GM12875 (cell line): ENCODE results near the gene NHS.

ENCODE experiments used
- H3K4me3 ChIP-seq: one replicate; pipeline ENCODE4 v1.5.1; 2011; ENCODE audit warnings: low read depth, low read length, control low read depth
- TF ChIP-seq, protein P1 (sequence below): IDR thresholded peaks from 2 replicates; pipeline ENCODE4 v1.5.1; 2011; ENCODE audit warnings: low read depth, mild to moderate bottlenecking, control low read depth, inconsistent platforms, low read length, moderate library complexity, borderline replicate concordance; ENCODE audit not compliant: insufficient read depth

NHS gene

DNA sequence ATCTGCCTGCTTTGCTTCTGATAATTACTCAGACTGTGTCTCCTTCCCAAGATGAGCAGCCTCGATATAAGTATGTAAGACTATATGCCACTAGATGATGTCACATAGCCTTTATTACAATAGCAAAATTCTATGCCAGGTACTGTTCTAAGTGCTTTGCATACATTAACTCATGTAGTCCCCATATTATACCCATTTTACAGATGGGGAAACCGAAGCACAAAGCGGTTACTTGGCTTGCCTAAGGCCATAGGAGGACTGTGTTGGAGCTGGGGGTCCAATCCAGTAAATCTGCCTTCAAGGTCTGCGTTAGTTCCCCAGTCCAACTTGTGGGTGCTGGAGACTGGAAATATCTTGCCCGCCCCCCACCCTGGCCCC lies 361.5 kb downstream of the NHS start:
- no peak overlapping the region for H3K4me3 ChIP-seq
- TF ChIP-seq, protein P1, sequence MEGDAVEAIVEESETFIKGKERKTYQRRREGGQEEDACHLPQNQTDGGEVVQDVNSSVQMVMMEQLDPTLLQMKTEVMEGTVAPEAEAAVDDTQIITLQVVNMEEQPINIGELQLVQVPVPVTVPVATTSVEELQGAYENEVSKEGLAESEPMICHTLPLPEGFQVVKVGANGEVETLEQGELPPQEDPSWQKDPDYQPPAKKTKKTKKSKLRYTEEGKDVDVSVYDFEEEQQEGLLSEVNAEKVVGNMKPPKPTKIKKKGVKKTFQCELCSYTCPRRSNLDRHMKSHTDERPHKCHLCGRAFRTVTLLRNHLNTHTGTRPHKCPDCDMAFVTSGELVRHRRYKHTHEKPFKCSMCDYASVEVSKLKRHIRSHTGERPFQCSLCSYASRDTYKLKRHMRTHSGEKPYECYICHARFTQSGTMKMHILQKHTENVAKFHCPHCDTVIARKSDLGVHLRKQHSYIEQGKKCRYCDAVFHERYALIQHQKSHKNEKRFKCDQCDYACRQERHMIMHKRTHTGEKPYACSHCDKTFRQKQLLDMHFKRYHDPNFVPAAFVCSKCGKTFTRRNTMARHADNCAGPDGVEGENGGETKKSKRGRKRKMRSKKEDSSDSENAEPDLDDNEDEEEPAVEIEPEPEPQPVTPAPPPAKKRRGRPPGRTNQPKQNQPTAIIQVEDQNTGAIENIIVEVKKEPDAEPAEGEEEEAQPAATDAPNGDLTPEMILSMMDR: no peak

DNA sequence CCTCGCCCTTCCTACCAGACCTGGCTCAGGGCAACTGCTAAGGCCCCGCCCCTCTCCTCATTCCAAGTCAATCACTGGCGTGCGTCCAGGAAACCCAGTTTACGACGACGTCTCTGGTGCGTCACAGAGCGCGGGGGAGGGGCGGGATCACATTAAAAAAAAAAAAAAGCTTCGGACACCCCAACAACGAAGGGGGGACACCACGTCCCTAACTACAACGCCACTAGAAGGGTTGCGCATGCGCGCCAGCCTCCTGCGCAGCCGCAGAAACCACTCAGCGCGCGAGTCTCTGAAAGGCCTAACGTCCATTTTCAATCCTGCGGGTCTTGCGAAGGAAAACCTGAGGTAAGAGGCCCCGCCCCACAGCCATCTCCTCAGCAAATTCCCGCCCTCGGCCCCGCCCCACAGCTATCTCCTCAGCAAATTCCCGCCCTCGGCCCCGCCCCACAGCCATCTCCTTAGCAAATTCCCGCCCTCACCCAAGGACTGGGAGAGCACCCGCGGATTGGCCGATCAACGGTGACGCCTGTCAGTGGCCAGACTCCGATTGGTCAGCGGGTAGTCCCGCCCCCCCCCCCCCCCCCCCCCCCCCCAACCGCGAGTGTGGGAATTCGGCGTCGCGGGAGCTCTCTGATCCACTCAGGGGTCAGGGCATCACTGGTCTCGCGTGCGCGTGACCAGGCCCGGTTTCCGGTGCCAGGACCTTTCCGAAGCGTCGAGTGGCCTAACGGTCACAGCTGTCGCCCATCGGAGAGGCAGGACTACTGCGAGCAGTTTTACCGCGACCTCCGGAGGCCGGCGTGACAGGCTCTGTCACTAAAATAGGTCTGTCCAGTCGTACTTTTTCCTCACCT lies 362.1 kb downstream of the NHS start, which contains the start of gene SCML1:
Gene SCML1 (plus strand): TSS at position 638 of the 854 bp plus-strand sequence. CDS start 6,694 bp downstream, outside the sequence.
- TF ChIP-seq, protein P1: no peak
- H3K4me3 ChIP-seq: peak within 1 kb of the TSS; percentile 10

- TF ChIP-seq, protein P1: no peak
- H3K4me3 ChIP-seq: peak overlapping the region; percentile 10
Measured at GRCh38 chrX:17737710-17737985, 362.6 kb downstream of the NHS start.

DNA sequence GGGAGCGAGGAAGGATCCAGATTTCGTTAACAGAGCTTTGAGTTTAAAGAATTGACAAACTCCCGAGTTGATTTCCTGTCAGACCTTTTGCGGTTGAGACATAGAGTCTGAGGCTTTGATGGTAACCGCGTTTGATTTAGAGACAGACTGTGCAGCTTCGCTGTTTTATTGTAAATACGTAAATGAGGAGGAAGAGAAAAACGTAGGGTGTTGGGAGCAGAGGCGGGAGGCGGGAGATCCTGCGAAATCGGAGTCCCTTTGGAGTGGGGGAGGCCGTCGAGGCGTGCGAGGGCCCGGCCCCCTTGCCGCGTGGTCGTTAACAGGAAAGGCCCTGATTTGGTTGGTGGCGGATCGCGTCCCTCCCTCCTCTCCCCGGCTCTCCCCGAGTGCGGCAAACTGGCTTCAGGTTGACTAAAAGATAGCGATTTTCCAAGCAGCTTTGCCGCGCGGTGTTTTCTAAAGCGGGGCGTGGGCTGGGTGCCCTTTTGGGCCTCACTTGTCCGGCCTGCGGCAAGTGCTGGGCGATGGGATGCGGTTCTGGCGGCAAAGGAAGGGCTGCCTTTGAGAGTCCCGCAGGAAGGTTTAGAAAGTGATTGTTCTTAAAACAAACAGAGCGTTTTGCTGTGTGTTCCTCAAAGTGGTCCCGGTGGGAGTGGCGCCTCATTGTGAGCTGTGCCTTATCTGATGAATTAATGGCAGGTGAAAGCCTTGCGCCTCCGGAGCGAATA lies 363.1 kb downstream of the NHS start:
- H3K4me3 ChIP-seq: no peak overlapping the region
- TF ChIP-seq, protein P1: no peak

GRCh38 chrX:17738737-17739535 lies 363.9 kb downstream of the NHS start:
- no peak overlapping the region for H3K4me3 ChIP-seq

DNA sequence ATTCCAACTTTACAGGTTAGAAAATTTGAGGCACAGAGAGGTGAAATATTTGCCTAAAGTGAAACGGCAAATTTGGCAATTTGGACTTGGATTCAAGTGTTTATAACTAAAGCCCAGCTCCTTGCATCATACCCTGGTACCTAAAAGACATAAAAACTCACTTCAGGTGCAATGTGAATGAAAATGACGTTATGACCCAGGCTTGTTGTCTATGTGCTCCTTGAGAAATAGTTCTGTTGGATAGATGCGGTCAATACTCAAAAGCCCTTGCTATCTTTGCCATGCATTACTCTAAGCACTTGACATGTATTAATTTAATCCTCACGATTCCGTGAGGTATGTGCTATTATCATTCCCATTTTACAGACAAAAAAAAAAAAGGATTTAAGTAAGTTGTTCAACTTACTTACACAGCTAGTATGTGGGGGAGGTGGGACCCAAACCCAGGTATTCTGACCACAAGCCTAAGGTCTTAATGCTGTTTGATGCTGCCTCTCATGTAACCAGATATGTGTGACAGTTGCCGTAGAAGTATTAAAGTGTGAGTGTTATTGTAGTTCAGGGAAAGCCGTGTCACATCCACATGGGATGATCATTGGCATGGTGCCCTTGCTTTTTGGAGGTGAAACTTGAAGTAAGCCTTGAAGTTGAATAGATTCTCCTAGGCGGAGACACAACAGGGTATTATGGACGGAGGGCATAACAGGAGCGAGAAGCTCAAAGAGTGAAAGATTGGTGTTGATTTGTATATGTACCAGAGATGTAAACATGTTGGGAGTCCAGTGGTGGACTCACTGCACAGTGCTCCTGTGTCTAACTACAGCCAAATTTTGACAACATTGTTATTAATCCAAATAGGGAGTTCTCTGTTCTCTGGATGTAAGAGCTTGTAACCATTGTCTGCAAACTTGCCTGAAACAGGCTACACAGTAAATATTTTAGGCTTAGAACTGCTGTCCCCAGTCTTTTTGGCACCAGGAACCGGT lies 365.4 kb downstream of the NHS start:
- no peak overlapping the region for H3K4me3 ChIP-seq
- TF ChIP-seq, protein P1: no peak

More at GRCh38 chrX:17738737-17739535, 363.9 kb downstream of the NHS start:
- TF ChIP-seq, protein P1: no peak
